HFFc6 (cell line): ENCODE results near the gene GCNT4. TPM values are rescaled to one million over a fixed set of nuclear protein-coding genes. Genes with fewer than 3 reads are reported as not detected.
A peak's percentile ranks its signal among the peaks of the same experiment; 100 is the strongest.

Experiments
- DNase-seq: peaks from one replicate; pipeline ENCODE4 v3.0.0-alpha.2; 2018
- H3K27ac Mint-ChIP-seq: 2 replicates; pipeline ENCODE4 v1.8.0; 2020; ENCODE audit warnings: mild to moderate bottlenecking, mixed read lengths
- H3K27me3 Mint-ChIP-seq: 2 replicates; pipeline ENCODE4 v1.8.0; 2021; ENCODE audit warnings: mild to moderate bottlenecking, moderate library complexity, mixed read lengths; ENCODE audit not compliant: insufficient read depth
- H3K36me3 Mint-ChIP-seq: 2 replicates; pipeline ENCODE4 v1.8.0; 2021; ENCODE audit warnings: low read depth, mixed read lengths
- H3K4me1 Mint-ChIP-seq: 2 replicates; pipeline ENCODE4 v1.8.0; 2020; ENCODE audit warnings: low read depth, mixed read lengths
- H3K4me3 Mint-ChIP-seq: 2 replicates; pipeline ENCODE4 v1.8.0; 2020; ENCODE audit warnings: mild to moderate bottlenecking, moderate library complexity, mixed read lengths
- H3K9me3 Mint-ChIP-seq: 2 replicates; pipeline ENCODE4 v1.8.0; 2020; ENCODE audit warnings: mild to moderate bottlenecking, mixed read lengths
- total RNA-seq, 6 experiments: library from RNA; stranded (reverse); fragmentation: NEBNext Ultra II Directional; extraction: Animal tissue kit (Norgen Biotek cat#: 25700); gene quantifications; 2 replicates in 1 of 6; 3 replicates in 5 of 6; pipeline ENCODE4 v1.2.3, GENCODE V29; 2021
- TF ChIP-seq, protein P1 (sequence below): fragments of 200-600 bp; sonication (generic); IDR thresholded peaks from 2 replicates; pipeline ENCODE4 v1.5.0; 2021; ENCODE audit warnings: antibody characterized with exemption, mild to moderate bottlenecking

Gene GCNT4
- total RNA-seq, 6 experiments from 2014 or later = 4.4 to 11.0 (median 5.4) TPM

DNA sequence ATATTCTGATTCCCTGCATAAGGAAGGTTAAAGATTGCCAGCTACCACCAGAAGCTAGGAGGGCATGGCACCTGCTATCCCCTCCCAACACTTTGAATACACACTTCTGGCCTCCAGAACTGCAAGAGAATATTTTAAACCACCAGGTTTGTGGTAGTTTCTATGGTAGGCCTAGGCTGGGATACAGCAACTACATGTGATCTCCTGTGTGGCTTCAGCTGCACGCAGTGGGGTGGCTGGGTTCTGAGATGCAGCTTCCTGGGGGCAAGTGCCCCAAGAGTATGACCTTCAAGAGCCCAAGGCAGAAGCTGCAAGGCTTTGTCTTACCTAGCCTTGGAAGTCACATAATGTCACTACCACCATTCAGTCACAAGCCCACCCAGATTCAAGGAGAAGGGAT lies 39.6 kb downstream of the GCNT4 start:
- H3K27me3 Mint-ChIP-seq = no peaks in the 10 kb centered on the region; the same call in 1 of the 2 replicates
- no peak for DNase-seq
- no peak overlapping the region for H3K4me3 Mint-ChIP-seq
- TF ChIP-seq, protein P1, sequence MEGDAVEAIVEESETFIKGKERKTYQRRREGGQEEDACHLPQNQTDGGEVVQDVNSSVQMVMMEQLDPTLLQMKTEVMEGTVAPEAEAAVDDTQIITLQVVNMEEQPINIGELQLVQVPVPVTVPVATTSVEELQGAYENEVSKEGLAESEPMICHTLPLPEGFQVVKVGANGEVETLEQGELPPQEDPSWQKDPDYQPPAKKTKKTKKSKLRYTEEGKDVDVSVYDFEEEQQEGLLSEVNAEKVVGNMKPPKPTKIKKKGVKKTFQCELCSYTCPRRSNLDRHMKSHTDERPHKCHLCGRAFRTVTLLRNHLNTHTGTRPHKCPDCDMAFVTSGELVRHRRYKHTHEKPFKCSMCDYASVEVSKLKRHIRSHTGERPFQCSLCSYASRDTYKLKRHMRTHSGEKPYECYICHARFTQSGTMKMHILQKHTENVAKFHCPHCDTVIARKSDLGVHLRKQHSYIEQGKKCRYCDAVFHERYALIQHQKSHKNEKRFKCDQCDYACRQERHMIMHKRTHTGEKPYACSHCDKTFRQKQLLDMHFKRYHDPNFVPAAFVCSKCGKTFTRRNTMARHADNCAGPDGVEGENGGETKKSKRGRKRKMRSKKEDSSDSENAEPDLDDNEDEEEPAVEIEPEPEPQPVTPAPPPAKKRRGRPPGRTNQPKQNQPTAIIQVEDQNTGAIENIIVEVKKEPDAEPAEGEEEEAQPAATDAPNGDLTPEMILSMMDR = no peak
- H3K27ac Mint-ChIP-seq = no peak overlapping the region
- no peaks in the 10 kb centered on the region for H3K9me3 Mint-ChIP-seq
- H3K36me3 Mint-ChIP-seq = no peaks in the 10 kb centered on the region
- H3K4me1 Mint-ChIP-seq = peaks cover 9% of the 10 kb centered on the region

DNA sequence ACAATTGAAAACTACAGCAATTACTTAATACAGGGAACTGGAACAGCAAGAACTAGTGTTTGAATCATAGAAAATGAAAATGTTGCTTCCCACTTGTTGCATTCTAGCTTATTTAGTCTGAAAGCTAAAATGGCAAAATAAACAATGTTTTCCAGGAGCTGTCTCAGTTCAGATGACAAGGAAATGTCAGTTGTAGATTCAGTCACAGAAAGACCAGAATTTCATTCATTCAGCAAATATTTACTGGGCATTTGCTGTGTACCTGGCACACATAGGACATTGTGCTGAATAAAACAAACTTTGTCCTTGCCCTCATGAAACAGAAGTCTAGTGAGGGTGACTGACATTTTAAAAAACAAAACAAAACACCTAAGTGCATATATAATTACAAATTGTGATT lies 41.5 kb downstream of the GCNT4 start:
- TF ChIP-seq, protein P1 = no peak
- H3K27ac Mint-ChIP-seq = no peak overlapping the region
- peaks cover 21% of the 10 kb centered on the region for H3K4me1 Mint-ChIP-seq
- no peak overlapping the region for H3K4me3 Mint-ChIP-seq
- peaks cover 1% of the 10 kb centered on the region; the same call in 1 of the 2 replicates for H3K36me3 Mint-ChIP-seq
- no peaks in the 10 kb centered on the region; the same call in 1 of the 2 replicates for H3K27me3 Mint-ChIP-seq
- no peak for DNase-seq
- H3K9me3 Mint-ChIP-seq = peaks cover under 1% of the 10 kb centered on the region

DNA sequence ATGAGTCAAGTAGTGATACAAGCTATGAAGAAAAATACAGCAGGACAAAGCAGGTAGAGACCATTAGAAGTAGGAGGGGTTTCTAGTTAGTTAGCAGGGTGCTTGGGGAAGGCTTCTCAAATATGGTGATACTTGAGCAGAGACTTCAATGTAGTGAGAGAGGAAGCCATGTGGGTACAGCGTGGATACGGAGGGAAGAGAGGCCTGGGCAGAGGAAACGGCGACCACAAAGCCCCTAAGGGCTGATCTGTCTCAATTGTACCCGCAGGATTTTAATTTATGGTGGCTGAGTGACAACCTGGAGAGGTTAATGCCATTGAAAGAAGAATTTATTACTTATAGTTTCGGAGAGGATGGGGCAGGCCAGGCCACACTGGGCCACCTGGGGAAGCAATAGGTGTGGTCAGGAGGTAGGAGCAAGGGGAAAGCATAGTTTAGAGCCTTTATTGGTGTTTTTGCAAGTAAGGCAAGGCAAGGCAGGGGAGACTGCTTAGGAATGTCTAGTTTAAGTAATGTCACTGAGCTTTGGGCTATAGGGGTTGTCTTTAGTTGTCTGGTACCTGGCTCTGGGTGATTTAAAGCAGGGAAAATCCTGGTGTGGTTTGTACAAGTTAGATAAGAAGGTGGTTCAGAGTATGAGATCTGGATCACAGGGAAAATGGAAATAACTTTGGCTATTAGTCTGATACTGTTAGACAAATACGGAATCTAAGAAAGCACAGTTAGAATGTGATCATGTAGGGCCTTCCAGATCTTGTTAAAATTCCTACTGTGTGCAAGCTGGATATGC lies 42.6 kb downstream of the GCNT4 start:
- TF ChIP-seq, protein P1 = no peak
- H3K27me3 Mint-ChIP-seq = no peaks in the 10 kb centered on the region; the same call in 1 of the 2 replicates
- peaks cover 21% of the 10 kb centered on the region for H3K4me1 Mint-ChIP-seq
- peaks cover 12% of the 10 kb centered on the region for H3K9me3 Mint-ChIP-seq
- no peak for DNase-seq
- no peak overlapping the region for H3K27ac Mint-ChIP-seq
- H3K4me3 Mint-ChIP-seq = no peak overlapping the region
- H3K36me3 Mint-ChIP-seq = peaks cover 9% of the 10 kb centered on the region

DNA sequence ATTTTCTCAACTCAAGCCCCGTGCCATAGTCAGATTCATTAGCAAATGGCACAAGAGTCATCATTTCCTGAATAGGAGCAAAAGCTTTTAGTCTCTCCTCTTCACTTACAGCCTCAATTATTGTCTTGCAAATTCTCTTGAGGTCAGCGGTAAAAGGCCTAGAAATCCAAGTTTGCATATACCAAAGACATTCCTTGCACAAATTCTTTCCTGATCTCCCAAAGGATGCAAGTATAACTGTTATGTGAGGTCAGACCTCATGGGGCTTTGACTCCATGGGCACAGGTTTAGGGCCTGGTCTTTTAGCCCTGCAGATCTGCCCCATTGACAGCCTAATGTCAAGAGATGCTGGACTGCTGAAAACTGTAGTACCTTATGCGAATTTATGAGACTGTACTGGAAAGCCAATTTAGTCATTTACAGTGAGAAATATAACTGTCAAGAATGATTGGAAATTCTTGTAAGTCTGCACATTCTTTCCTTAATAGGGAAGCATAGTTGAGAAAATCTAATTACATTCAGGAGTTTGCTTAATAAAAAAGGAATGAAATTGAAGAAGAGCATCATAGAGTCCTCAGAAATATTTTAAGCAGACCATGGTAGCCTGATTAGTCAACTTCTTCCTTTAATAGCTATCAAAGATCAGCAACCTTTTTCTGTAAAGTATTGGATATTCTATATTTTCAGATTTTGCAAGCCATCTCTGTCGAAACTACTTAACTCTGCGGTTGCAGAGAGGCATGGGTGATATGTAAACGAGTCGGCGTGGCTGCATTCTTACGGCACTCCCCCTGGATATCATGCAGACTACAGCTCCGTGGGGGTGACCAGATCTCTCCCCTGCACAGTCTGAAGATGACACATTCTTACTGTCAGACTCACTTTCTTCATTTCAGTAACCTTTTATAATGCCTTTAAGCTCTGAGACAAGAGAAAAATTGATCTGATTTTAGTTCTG lies 45.2 kb downstream of the GCNT4 start:
- no peaks in the 10 kb centered on the region; the same call in 1 of the 2 replicates for H3K27me3 Mint-ChIP-seq
- peak overlapping the region; percentile 56 for H3K27ac Mint-ChIP-seq

DNA sequence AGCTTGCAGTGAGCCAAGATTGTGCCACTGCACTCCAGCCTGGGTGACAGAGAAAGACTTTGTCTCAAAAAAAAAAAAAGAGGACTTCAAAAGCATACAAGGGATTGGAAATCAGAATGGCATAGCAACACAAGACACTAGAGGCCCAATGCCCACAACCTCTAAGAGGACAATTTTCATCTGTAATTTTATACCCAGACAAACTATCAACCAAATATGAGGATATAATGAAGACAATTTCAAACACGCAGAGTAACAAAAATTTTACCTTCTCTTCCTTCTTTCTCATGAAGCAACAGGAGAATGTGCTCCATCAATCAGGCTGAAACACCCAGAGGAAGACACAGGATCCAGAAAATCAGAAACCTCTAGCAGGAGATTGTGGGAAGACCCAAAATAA lies 46.8 kb downstream of the GCNT4 start:
- Mint-ChIP-seq H3K27ac (no peak overlapping the region), H3K36me3 (peaks cover 13% of the 10 kb centered on the region), H3K4me1 (peaks cover 21% of the 10 kb centered on the region), H3K9me3 (peaks cover 16% of the 10 kb centered on the region), H3K4me3 (no peak overlapping the region), H3K27me3 (no peaks in the 10 kb centered on the region)
- DNase-seq = no peak
- TF ChIP-seq, protein P1 = no peak

More for the DNA sequence above, 45.2 kb downstream of the GCNT4 start:
- TF ChIP-seq, protein P1 = no peak
- H3K36me3 Mint-ChIP-seq = peaks cover 13% of the 10 kb centered on the region
- peaks cover 21% of the 10 kb centered on the region for H3K4me1 Mint-ChIP-seq
- peak; percentile 70 for DNase-seq
- peak overlapping the region; percentile 41; the same call in 1 of the 2 replicates for H3K4me3 Mint-ChIP-seq
- H3K9me3 Mint-ChIP-seq = peaks cover 16% of the 10 kb centered on the region

Other genes starting within 250 kb of the GCNT4 start
- gene FAM169A, start 186.2 kb downstream of the GCNT4 start, total RNA-seq = under 1 TPM in 2 of 6 experiments, not detected in 4; 0.02 to 0.07 TPM
- under 1 TPM in 5 of 6 experiments, not detected in 1; 0.02 to 0.08 (median 0.05) TPM for gene ANKRD31, start 184.3 kb upstream of the GCNT4 start, total RNA-seq